Heart left ventricle (tissue), 13 donors: ENCODE data around the gene NEUROG2.

Source experiments
- POLR2A ChIP-seq, 2 donors: fragments of 450-650 bp; IDR thresholded peaks; one replicate each; pipeline ENCODE4 v1.6.1; 2017; ENCODE audit warnings: antibody characterized with exemption in 2 of 2, mild to moderate bottlenecking in 2 of 2, moderate library complexity in 2 of 2
- TF ChIP-seq, protein P1 (sequence below), 12 donors: fragments of 200-600 bp; sonication (generic) in 4 of 12; IDR thresholded peaks; one replicate each; pipeline versions ENCODE4 v1.5.0 to v1.8.0; 2018 to 2022; ENCODE audit warnings: antibody characterized with exemption in 12 of 12, mild to moderate bottlenecking in 5 of 12
- donor health status: ischemic (EF 13 %, LVEDD 7.1; RV severe dilation, severe dysfunction).
- donor health status: DM: no; HTN: yes; CAD: no.
- donor health status: DM: no; HTN: no; CAD: no.
- donor health status: ischemic (EF 25% LVEDD 6.9; RV normal size, moderate dysfunction).
- donor health status: ischemic (EF 25% LVEDD 5.7; RV mildly dilated, moderate dysfunction).
- donor health status: ischemic (EF 35%, LVEDD 5.7; RV mildly dilated, moderate dysfunction).
- donor health status: nonischemic (EF 11% LVEDD 7.7; RV severe dilation, severe dysfunction).
- donor health status: DM: yes; HTN: yes; CAD: no.
- donor health status: PGD.
- donor health status: ischemic (EF 29% LVEDD 5.4; RV normal size, mild dysfunction).
- donor health status: nonischemic (EF 23%, LVEDD 6.1; RV moderate dilation, normal function).

DNA sequence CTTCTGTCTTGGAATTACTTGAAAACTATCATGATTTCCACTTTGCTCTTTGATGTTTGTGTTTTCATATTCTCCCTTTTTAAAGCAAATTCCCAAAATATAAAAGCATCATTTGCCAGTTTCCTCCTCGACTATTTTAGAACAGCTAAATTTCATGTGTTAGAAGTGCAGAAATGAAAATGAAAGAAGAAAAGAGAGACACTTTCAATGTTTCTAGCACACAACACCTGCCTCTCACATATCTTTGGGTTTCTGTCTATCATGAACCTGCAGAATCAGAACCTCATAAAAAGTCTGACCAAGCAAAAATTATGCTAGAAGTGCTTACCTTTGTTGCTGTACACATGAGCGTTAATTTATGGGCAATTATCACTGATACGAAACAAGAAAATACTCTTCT is 1.9 kb upstream of the NEUROG2 start:
- TF ChIP-seq, protein P1, sequence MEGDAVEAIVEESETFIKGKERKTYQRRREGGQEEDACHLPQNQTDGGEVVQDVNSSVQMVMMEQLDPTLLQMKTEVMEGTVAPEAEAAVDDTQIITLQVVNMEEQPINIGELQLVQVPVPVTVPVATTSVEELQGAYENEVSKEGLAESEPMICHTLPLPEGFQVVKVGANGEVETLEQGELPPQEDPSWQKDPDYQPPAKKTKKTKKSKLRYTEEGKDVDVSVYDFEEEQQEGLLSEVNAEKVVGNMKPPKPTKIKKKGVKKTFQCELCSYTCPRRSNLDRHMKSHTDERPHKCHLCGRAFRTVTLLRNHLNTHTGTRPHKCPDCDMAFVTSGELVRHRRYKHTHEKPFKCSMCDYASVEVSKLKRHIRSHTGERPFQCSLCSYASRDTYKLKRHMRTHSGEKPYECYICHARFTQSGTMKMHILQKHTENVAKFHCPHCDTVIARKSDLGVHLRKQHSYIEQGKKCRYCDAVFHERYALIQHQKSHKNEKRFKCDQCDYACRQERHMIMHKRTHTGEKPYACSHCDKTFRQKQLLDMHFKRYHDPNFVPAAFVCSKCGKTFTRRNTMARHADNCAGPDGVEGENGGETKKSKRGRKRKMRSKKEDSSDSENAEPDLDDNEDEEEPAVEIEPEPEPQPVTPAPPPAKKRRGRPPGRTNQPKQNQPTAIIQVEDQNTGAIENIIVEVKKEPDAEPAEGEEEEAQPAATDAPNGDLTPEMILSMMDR (IDR thresholded peaks at IDR 0.05) = no peak
- TF ChIP-seq POLR2A (IDR thresholded peaks at IDR 0.05) = no peak
